Transverse colon (tissue), 4 donors: Measurements from ENCODE around the gene NFKBIE.

Source experiments
- CTCF ChIP-seq, 5 experiments: fragments of 200-600 bp in 3 of 5; fragments of 450-650 bp in 2 of 5; sonication (generic) in 3 of 5; IDR thresholded peaks; 1 replicate in 2 of 5; 2 replicates in 3 of 5; pipeline ENCODE4 v1.5.1; 2016 to 2017; ENCODE audit warnings: antibody characterized with exemption in 5 of 5, inconsistent platforms in 3 of 5, mild to moderate bottlenecking in 2 of 5, moderate library complexity in 1 of 5
- POLR2A ChIP-seq: fragments of 450-650 bp; IDR thresholded peaks from one replicate; pipeline ENCODE4 v1.6.1; 2016; ENCODE audit warnings: antibody characterized with exemption, mild to moderate bottlenecking, moderate library complexity
- POLR2AphosphoS5 ChIP-seq, 3 donors: sonication (generic); formaldehyde crosslinking; IDR thresholded peaks; one replicate each; pipeline ENCODE4 v1.6.1; 2016; ENCODE audit warnings: antibody characterized with exemption in 3 of 3

DNA sequence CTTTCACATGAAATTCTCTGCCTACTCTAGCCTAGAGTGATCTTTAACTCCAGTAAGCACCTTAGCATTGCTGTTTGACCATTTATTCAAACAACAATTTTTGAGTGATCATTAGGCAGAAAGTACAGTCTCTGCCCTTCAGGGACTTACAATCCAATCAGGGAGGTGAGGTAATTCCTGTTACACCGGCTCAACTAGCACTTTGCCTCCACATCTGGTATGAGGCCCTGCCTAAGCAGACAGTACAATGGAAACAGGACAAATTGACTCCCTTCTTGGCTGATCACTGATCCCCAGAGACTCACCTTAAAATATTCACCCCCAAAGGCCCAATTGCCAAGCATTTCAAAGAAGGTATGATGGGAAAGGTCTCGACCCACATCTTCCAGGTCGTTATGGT lies 46.4 kb upstream of the NFKBIE start:
- no peak for TF ChIP-seq CTCF (IDR thresholded peaks at IDR 0.05)
- no peak for TF ChIP-seq POLR2A
- no peak for TF ChIP-seq POLR2AphosphoS5 (IDR thresholded peaks at IDR 0.05)
